ENCODE results near the gene CIBAR2. TPM values are rescaled to one million over a fixed set of nuclear protein-coding genes. Genes with fewer than 3 reads are reported as not detected.

CIBAR2 gene
- total RNA-seq, 1 donor from 2014 or later = not detected

GRCh38 chr16:85138825-85139627 lies 26.8 kb upstream of the CIBAR2 start:
- no peak for TF ChIP-seq CTCF (IDR thresholded peaks at IDR 0.05; ENCODE audit: insufficient read depth, low read length, poor library complexity, severe bottlenecking)
- Histone ChIP-seq H3K27me3 (ENCODE audit: control insufficient read depth, insufficient read depth, low read length) (peaks cover 10% of the 10 kb centered on the region), H3K36me3 (ENCODE audit: control insufficient read depth, insufficient read depth, low read length) (no peaks in the 10 kb centered on the region), H3K4me3 (ENCODE audit: low read depth, low read length) (no peak overlapping the region)
- DNase-seq (ENCODE audit: low read depth) = no peak

- Histone ChIP-seq H3K27me3 (ENCODE audit: control insufficient read depth, insufficient read depth, low read length) (peaks cover 4% of the 10 kb centered on the region), H3K36me3 (ENCODE audit: control insufficient read depth, insufficient read depth, low read length) (no peaks in the 10 kb centered on the region), H3K4me3 (ENCODE audit: low read depth, low read length) (no peak overlapping the region)
- no peak for TF ChIP-seq CTCF (IDR thresholded peaks at IDR 0.05; ENCODE audit: insufficient read depth, low read length, poor library complexity, severe bottlenecking)
- no peak for DNase-seq (ENCODE audit: low read depth)
Observed at GRCh38 chr16:85138073-85138824, 26.0 kb upstream of the CIBAR2 start.

GRCh38 chr16:85137323-85138072 lies 25.2 kb upstream of the CIBAR2 start:
- no peaks in the 10 kb centered on the region for H3K27me3 ChIP-seq (ENCODE audit: control insufficient read depth, insufficient read depth, low read length)
- no peaks in the 10 kb centered on the region for H3K36me3 ChIP-seq (ENCODE audit: control insufficient read depth, insufficient read depth, low read length)
- DNase-seq (ENCODE audit: low read depth) = no peak
- TF ChIP-seq CTCF (IDR thresholded peaks at IDR 0.05; ENCODE audit: insufficient read depth, low read length, poor library complexity, severe bottlenecking) = no peak
- no peak overlapping the region for H3K4me3 ChIP-seq (ENCODE audit: low read depth, low read length)

- H3K27me3 ChIP-seq (ENCODE audit: control insufficient read depth, insufficient read depth, low read length) = no peaks in the 10 kb centered on the region
- H3K4me3 ChIP-seq (ENCODE audit: low read depth, low read length) = no peak overlapping the region
- no peak for TF ChIP-seq CTCF (IDR thresholded peaks at IDR 0.05; ENCODE audit: insufficient read depth, low read length, poor library complexity, severe bottlenecking)
- DNase-seq (ENCODE audit: low read depth) = no peak
- H3K36me3 ChIP-seq (ENCODE audit: control insufficient read depth, insufficient read depth, low read length) = no peaks in the 10 kb centered on the region
Observed at GRCh38 chr16:85136702-85137322, 24.5 kb upstream of the CIBAR2 start.

- Histone ChIP-seq H3K36me3 (ENCODE audit: control insufficient read depth, insufficient read depth, low read length) (no peaks in the 10 kb centered on the region), H3K4me3 (ENCODE audit: low read depth, low read length) (no peak overlapping the region), H3K27me3 (ENCODE audit: control insufficient read depth, insufficient read depth, low read length) (no peaks in the 10 kb centered on the region)
- TF ChIP-seq CTCF (IDR thresholded peaks at IDR 0.05; ENCODE audit: insufficient read depth, low read length, poor library complexity, severe bottlenecking) = no peak
- no peak for DNase-seq (ENCODE audit: low read depth)
Observed at GRCh38 chr16:85136213-85136701, 24.0 kb upstream of the CIBAR2 start.
